OCI-LY7 (cell line): ENCODE results near the gene PLPPR5. TPM values are rescaled to one million over a fixed set of nuclear protein-coding genes. Genes with fewer than 3 reads are reported as not detected.

Experiments
- BruUV-seq: library from RNA; stranded (reverse); fragments of 400-500 nt; replicated peaks from 2 replicates; lab custom pipeline; 2021; lab: Mats Ljungman, UMichigan
- CTCF ChIA-PET: fragments of 300-600 bp; sonication (Branson Sonifier 250); formaldehyde crosslinking; loops from one replicate; lab custom pipeline; 2022; ENCODE audit warnings: antibody characterized with exemption; ENCODE audit not compliant: unreplicated experiment; lab: Charles Lee
- POLR2A ChIA-PET: fragments of 300-600 bp; sonication (Branson Sonifier 250); formaldehyde crosslinking; loops from one replicate; lab custom pipeline; 2022; ENCODE audit warnings: antibody characterized with exemption; lab: Charles Lee
- DNase-seq: peaks from one replicate; pipeline ENCODE4 v3.0.0-alpha.2; 2015; ENCODE audit warnings: low spot score
- H2AFZ ChIP-seq: fragments of 200-600 bp; sonication (generic), shearing (Covaris generic); 2 replicates; pipeline ENCODE4 v1.6.1; 2014; ENCODE audit warnings: mild to moderate bottlenecking, antibody characterized with exemption, low read length, moderate library complexity
- H3K27ac ChIP-seq: fragments of 200-600 bp; sonication (generic); 2 replicates; pipeline ENCODE4 v1.5.1; 2014; ENCODE audit warnings: mixed run types, low read depth, mild to moderate bottlenecking, moderate library complexity, low read length, inconsistent platforms; ENCODE audit not compliant: poor library complexity, severe bottlenecking
- H3K36me3 ChIP-seq: fragments of 200-600 bp; sonication (generic); 2 replicates; pipeline ENCODE4 v1.6.1; 2014; ENCODE audit warnings: mild to moderate bottlenecking, antibody characterized with exemption, low read length, moderate library complexity, mixed read lengths; ENCODE audit not compliant: insufficient read depth
- H3K4me1 ChIP-seq: fragments of 200-600 bp; sonication (generic); 2 replicates; pipeline ENCODE4 v1.5.1; 2014; ENCODE audit warnings: mild to moderate bottlenecking, low read length; ENCODE audit not compliant: insufficient read depth, poor library complexity, severe bottlenecking
- H3K4me2 ChIP-seq: fragments of 200-600 bp; sonication (generic); 2 replicates; pipeline ENCODE4 v1.6.1; 2014; ENCODE audit warnings: mild to moderate bottlenecking, low read length
- H3K4me3 ChIP-seq: fragments of 200-600 bp; sonication (generic); 2 replicates; pipeline ENCODE4 v1.5.1; 2014; ENCODE audit warnings: mild to moderate bottlenecking, low read depth, low read length; ENCODE audit not compliant: poor library complexity, severe bottlenecking
- H3K79me2 ChIP-seq: fragments of 200-600 bp; sonication (generic); 2 replicates; pipeline ENCODE4 v1.6.1; 2016; ENCODE audit warnings: low read depth, mild to moderate bottlenecking, low read length, moderate library complexity, mixed read lengths; ENCODE audit not compliant: insufficient read depth
- H3K9me2 ChIP-seq: fragments of 200-600 bp; sonication (generic); 2 replicates; pipeline ENCODE4 v1.6.1; 2016; ENCODE audit warnings: mild to moderate bottlenecking, low read length, mixed read lengths; ENCODE audit not compliant: insufficient read depth
- H3K9me3 ChIP-seq: fragments of 200-600 bp; sonication (generic); 2 replicates; pipeline ENCODE4 v1.6.1; 2014; ENCODE audit warnings: mild to moderate bottlenecking, mixed run types, low read length, mixed read lengths
- H4K20me1 ChIP-seq: fragments of 200-600 bp; sonication (generic); 2 replicates; pipeline ENCODE4 v1.6.1; 2014; ENCODE audit warnings: mild to moderate bottlenecking, antibody characterized with exemption, low read length, moderate library complexity, mixed read lengths; ENCODE audit not compliant: insufficient read depth
- CTCF ChIP-seq: fragments of 200-600 bp; sonication (generic); conservative IDR thresholded peaks from 2 replicates; pipeline ENCODE4 v1.5.1; 2014; ENCODE audit warnings: mild to moderate bottlenecking, antibody characterized with exemption, low read length, moderate library complexity, mixed read lengths
- EZH2phosphoT487 ChIP-seq: fragments of 200-600 bp; sonication (generic); IDR thresholded peaks from 2 replicates; pipeline ENCODE4 v1.6.1; 2018; ENCODE audit warnings: low read depth, borderline replicate concordance, mild to moderate bottlenecking, mixed run types, antibody characterized with exemption, low read length, moderate library complexity, mixed read lengths
- intact Hi-C: fragments of 100-400 bp; cut with micrococcal nuclease; formaldehyde crosslinking; loops from one replicate; pipeline ENCODE4 v1.10.0; 2022; ENCODE audit not compliant: unreplicated experiment
- total RNA-seq, 2 experiments: library from RNA; depleted of rRNA in 1 of 2; stranded (reverse); fragments of >200 nt in 1 of 2; shearing (Covaris generic) in 1 of 2; gene quantifications; 2 replicates each; pipeline ENCODE4 v1.2.3, GENCODE V29; 2014 to 2022

Gene PLPPR5
- total RNA-seq, 2 experiments from 2014 or later: not detected

- intact Hi-C loops: no loop called here
These were observed 40.5 kb downstream of the PLPPR5 start for GRCh38 chr1:98964198-98964597.

GRCh38 chr1:98963064-98963758, 41.5 kb downstream of the PLPPR5 start:
- no peak for TF ChIP-seq EZH2phosphoT487
- no peak for TF ChIP-seq CTCF
- H3K4me2 ChIP-seq: no peak overlapping the region
- no peak for DNase-seq
- ChIA-PET CTCF (no interaction called here), POLR2A (no interaction called here)
- H3K27ac ChIP-seq: no peak overlapping the region
- no TSS peak for BruUV-seq
- no peaks in the 10 kb centered on the region for H3K4me1 ChIP-seq
- H3K9me3 ChIP-seq: no peaks in the 10 kb centered on the region
- no peak overlapping the region for H3K4me3 ChIP-seq
- no peaks in the 10 kb centered on the region for H4K20me1 ChIP-seq
- H3K79me2 ChIP-seq: no peaks in the 10 kb centered on the region
- H3K36me3 ChIP-seq: no peaks in the 10 kb centered on the region
- no peaks in the 10 kb centered on the region for H3K9me2 ChIP-seq
- intact Hi-C loops: no loop called here
- no peak overlapping the region for H2AFZ ChIP-seq

More at GRCh38 chr1:98964198-98964597, 40.5 kb downstream of the PLPPR5 start:
- Histone ChIP-seq H3K4me2 (no peak overlapping the region), H3K4me3 (no peak overlapping the region), H4K20me1 (no peaks in the 10 kb centered on the region), H3K4me1 (no peaks in the 10 kb centered on the region), H3K9me2 (no peaks in the 10 kb centered on the region), H3K36me3 (no peaks in the 10 kb centered on the region), H3K79me2 (no peaks in the 10 kb centered on the region), H3K9me3 (no peaks in the 10 kb centered on the region), H2AFZ (no peak overlapping the region), H3K27ac (no peak overlapping the region)
- BruUV-seq: no TSS peak
- DNase-seq: no peak
- CTCF ChIA-PET: no interaction called here
- POLR2A ChIA-PET: no interaction called here
- TF ChIP-seq CTCF (no peak), EZH2phosphoT487 (no peak)

- H3K4me1 ChIP-seq: no peaks in the 10 kb centered on the region
- intact Hi-C loops: no loop called here
These were observed 42.5 kb downstream of the PLPPR5 start for GRCh38 chr1:98962156-98962555.

More at GRCh38 chr1:98962156-98962555, 42.5 kb downstream of the PLPPR5 start:
- no peak for TF ChIP-seq EZH2phosphoT487
- no peak for TF ChIP-seq CTCF
- no peaks in the 10 kb centered on the region for H3K36me3 ChIP-seq
- no peak overlapping the region for H2AFZ ChIP-seq
- H4K20me1 ChIP-seq: no peaks in the 10 kb centered on the region
- ChIA-PET CTCF (no interaction called here), POLR2A (no interaction called here)
- H3K27ac ChIP-seq: no peak overlapping the region
- no peaks in the 10 kb centered on the region for H3K79me2 ChIP-seq
- H3K4me2 ChIP-seq: no peak overlapping the region
- BruUV-seq: no TSS peak
- no peaks in the 10 kb centered on the region for H3K9me2 ChIP-seq
- DNase-seq: no peak
- no peaks in the 10 kb centered on the region for H3K9me3 ChIP-seq
- no peak overlapping the region for H3K4me3 ChIP-seq
